ENCODE measurements around the gene EFCAB6.

Gene EFCAB6

GRCh38 chr22:43569111-43569510 is 243.0 kb downstream of the EFCAB6 start:
- DNase-seq: no peak

GRCh38 chr22:43567691-43568324 is 244.3 kb downstream of the EFCAB6 start:
- DNase-seq: no peak

GRCh38 chr22:43566561-43567332 is 245.4 kb downstream of the EFCAB6 start:
- DNase-seq: no peak

- no peak for DNase-seq
Measured at GRCh38 chr22:43566021-43566420, 246.1 kb downstream of the EFCAB6 start.

- no peak for DNase-seq
Measured at GRCh38 chr22:43564859-43565258, 247.2 kb downstream of the EFCAB6 start.

GRCh38 chr22:43563571-43563970 is 248.5 kb downstream of the EFCAB6 start:
- DNase-seq: no peak

GRCh38 chr22:43562843-43563242 is 249.3 kb downstream of the EFCAB6 start:
- DNase-seq: no peak

GRCh38 chr22:43561415-43562178 is 250.5 kb downstream of the EFCAB6 start:
- no peak for DNase-seq

- no peak for DNase-seq
Measured at GRCh38 chr22:43560651-43561050, 251.5 kb downstream of the EFCAB6 start.

GRCh38 chr22:43555561-43556515 is 256.3 kb downstream of the EFCAB6 start:
- DNase-seq: no peak

- DNase-seq: no peak
Measured at GRCh38 chr22:43554694-43555365, 257.3 kb downstream of the EFCAB6 start.

GRCh38 chr22:43554259-43554636 is 257.9 kb downstream of the EFCAB6 start:
- no peak for DNase-seq

GRCh38 chr22:43553451-43554258 is 258.4 kb downstream of the EFCAB6 start:
- no peak for DNase-seq

GRCh38 chr22:43550672-43551071 is 261.4 kb downstream of the EFCAB6 start:
- no peak for DNase-seq

- DNase-seq: no peak
Measured at GRCh38 chr22:43550024-43550620, 262.0 kb downstream of the EFCAB6 start.

GRCh38 chr22:43546186-43546585 is 265.9 kb downstream of the EFCAB6 start:
- no peak for DNase-seq

- no peak for DNase-seq
Measured at GRCh38 chr22:43544289-43544673, 267.8 kb downstream of the EFCAB6 start.

GRCh38 chr22:43543522-43544288 is 268.4 kb downstream of the EFCAB6 start:
- no peak for DNase-seq

- DNase-seq: no peak
Measured at GRCh38 chr22:43542681-43543521, 269.2 kb downstream of the EFCAB6 start.

Measured in MV-4-11 (cell line).